ENCODE measurements around the gene ENKD1. TPM values are rescaled to one million over a fixed set of nuclear protein-coding genes. Genes with fewer than 3 reads are reported as not detected.
A peak's percentile ranks its signal among the peaks of the same experiment; 100 is the strongest.

The ENKD1 gene
- total and polyA plus RNA-seq, 10 of the 15 experiments (the other 5 are each of a cell fraction or from before 2014, with no cell fraction given): 0.19 to 8.1 (median 2.8) TPM

DNA sequence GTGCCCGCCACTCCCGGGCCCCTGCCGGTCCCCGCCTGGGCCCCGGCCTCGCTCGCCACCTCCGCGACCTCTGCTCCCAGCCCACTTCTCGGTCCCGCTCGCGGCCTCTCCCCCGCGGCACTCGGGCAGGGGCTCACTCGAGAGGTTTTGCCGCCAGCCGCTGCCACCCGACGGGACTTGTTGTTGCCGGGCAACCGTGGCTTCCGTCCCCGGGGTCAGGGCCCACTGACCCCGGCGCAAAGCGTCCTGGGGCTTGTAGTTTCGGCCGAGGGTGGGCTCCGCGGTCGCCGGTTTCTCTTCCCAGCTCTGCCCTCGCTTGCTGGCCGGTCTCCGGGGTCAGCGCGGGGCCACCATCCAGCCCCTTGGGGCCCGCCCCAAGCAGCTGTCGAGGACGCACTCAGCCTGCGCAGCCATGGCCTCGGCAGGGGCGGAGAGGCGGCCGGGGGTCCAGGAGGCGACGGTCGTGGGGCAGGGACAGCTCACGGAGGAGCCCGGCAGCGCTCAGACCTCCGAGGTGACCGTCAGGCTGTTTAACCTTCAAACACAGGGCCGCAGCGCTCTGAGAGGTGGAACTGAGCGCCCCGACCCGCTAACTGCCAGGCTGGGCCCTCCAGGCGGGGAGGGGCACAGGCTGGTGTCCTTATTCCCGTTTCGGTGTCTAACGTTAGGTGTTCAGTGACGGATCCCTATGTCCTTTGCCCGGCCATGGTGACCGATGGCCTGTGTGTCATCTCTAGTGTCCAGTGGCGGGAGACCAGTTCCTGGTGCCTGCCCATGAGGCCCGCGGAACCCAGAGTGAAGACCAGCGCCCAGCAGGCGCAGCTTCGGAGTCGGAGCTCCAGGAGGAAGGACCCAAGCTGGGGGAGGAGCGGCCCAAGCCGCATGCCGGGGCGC lies at the start of gene ENKD1, which contains the start of gene C16orf86 (continued):
- TF ChIP-seq ZNF274 (IDR thresholded peaks at IDR 0.05; ENCODE audit: insufficient read depth, insufficient read length): no peak
- peak; percentile 86 for TF ChIP-seq SREBF1 (IDR thresholded peaks at IDR 0.05; ENCODE audit: low read length)
- TF ChIP-seq GATAD2B (conservative IDR thresholded peaks at IDR 0.05; ENCODE audit: low read depth): 0 out of 2 replicates have a peak, but pooled peaks have one; percentile 37
- TF ChIP-seq, protein P1, sequence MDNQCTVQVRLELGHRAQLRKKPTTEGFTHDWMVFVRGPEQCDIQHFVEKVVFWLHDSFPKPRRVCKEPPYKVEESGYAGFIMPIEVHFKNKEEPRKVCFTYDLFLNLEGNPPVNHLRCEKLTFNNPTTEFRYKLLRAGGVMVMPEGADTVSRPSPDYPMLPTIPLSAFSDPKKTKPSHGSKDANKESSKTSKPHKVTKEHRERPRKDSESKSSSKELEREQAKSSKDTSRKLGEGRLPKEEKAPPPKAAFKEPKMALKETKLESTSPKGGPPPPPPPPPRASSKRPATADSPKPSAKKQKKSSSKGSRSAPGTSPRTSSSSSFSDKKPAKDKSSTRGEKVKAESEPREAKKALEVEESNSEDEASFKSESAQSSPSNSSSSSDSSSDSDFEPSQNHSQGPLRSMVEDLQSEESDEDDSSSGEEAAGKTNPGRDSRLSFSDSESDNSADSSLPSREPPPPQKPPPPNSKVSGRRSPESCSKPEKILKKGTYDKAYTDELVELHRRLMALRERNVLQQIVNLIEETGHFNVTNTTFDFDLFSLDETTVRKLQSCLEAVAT (IDR thresholded peaks at IDR 0.05): no peak
- 0 out of 2 replicates have a peak, but pooled peaks have one; percentile 27 for TF ChIP-seq POLR2A (IDR thresholded peaks at IDR 0.05; ENCODE audit: low read depth, low read length)
- TF ChIP-seq SMAD1 (IDR thresholded peaks at IDR 0.05; ENCODE audit: low read depth, partially characterized antibody): no peak
- peak; percentile 77; the same call in 1 of the 2 replicates for TF ChIP-seq RB1 (IDR thresholded peaks at IDR 0.05; ENCODE audit: borderline replicate concordance)
- no peak for TF ChIP-seq NFYA (IDR thresholded peaks at IDR 0.05; ENCODE audit: borderline replicate concordance, low read depth, low read length)
- TF ChIP-seq, protein P2, sequence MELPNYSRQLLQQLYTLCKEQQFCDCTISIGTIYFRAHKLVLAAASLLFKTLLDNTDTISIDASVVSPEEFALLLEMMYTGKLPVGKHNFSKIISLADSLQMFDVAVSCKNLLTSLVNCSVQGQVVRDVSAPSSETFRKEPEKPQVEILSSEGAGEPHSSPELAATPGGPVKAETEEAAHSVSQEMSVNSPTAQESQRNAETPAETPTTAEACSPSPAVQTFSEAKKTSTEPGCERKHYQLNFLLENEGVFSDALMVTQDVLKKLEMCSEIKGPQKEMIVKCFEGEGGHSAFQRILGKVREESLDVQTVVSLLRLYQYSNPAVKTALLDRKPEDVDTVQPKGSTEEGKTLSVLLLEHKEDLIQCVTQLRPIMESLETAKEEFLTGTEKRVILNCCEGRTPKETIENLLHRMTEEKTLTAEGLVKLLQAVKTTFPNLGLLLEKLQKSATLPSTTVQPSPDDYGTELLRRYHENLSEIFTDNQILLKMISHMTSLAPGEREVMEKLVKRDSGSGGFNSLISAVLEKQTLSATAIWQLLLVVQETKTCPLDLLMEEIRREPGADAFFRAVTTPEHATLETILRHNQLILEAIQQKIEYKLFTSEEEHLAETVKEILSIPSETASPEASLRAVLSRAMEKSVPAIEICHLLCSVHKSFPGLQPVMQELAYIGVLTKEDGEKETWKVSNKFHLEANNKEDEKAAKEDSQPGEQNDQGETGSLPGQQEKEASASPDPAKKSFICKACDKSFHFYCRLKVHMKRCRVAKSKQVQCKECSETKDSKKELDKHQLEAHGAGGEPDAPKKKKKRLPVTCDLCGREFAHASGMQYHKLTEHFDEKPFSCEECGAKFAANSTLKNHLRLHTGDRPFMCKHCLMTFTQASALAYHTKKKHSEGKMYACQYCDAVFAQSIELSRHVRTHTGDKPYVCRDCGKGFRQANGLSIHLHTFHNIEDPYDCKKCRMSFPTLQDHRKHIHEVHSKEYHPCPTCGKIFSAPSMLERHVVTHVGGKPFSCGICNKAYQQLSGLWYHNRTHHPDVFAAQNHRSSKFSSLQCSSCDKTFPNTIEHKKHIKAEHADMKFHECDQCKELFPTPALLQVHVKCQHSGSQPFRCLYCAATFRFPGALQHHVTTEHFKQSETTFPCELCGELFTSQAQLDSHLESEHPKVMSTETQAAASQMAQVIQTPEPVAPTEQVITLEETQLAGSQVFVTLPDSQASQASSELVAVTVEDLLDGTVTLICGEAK (IDR thresholded peaks at IDR 0.05; ENCODE audit: borderline replicate concordance): peak; percentile 83; the same call in 1 of the 2 replicates
- TF ChIP-seq PAX5 (IDR thresholded peaks at IDR 0.05; ENCODE audit: borderline replicate concordance, low read depth, low read length): peak; percentile 87
- TF ChIP-seq HCFC1 (IDR thresholded peaks at IDR 0.05; ENCODE audit: low read length): peak; percentile 94
- peak; percentile 60; the same call in 1 of the 2 replicates for TF ChIP-seq ZNF207 (IDR thresholded peaks at IDR 0.05; ENCODE audit: borderline replicate concordance)
- peak; percentile 83 for TF ChIP-seq SIN3A (IDR thresholded peaks at IDR 0.05; ENCODE audit: low read depth, low read length)

All from GM12878 (cell line).